C1 segment of cervical spinal cord (tissue), 14 donors: Measurements from ENCODE around the gene PPIL6.
A peak's percentile ranks its signal among the peaks of the same experiment; 100 is the strongest.

Source experiments
- DNase-seq, 14 donors: peaks; one replicate each; lab custom pipeline; 2025; lab: John Stamatoyannopoulos, UW

PPIL6 gene

DNA sequence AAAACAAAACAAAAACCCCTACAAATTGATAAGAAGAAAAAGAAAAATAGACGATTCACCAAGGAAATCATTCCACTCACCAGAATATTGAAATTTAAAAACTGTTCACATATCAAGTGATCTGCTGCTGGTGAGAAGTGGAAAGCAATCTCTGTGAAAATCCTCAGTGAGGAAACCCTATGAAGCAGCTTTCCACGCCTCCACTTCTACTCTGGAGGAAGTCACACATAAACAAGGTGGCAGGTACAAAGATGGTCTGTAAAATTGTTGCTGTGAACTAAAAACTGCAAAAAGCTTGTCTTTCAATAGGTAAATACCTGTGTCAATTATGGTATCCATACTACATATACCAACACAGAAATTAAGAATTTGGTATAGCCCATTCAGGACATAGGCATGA, 76.7 kb downstream of the PPIL6 start:
- no peak for DNase-seq

- no peak for DNase-seq
Observed at GRCh38 chr6:109362102-109362884, 78.1 kb downstream of the PPIL6 start.

GRCh38 chr6:109360791-109361190, 79.6 kb downstream of the PPIL6 start:
- no peak for DNase-seq

- no peak for DNase-seq
Observed at GRCh38 chr6:109360281-109360680, 80.1 kb downstream of the PPIL6 start.

DNA sequence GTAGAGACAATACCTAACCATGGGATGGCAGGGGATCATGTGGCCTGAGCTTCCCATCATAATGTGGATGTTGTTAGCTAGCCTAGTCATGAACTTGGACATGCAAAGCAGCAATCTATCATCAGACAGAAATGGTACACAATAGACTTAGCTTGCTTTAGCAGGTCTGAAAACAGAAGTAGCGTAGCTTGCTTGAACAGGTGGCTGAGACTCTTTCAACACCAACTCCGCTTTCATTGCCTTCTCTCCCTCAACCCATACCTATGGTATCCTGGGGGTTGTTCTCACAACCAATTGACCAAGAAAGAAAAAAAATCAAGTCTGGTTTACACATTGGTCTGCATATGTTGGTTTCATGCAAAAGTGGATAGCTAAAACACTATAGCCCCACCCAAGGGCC, 81.2 kb downstream of the PPIL6 start:
- DNase-seq: no peak

DNA sequence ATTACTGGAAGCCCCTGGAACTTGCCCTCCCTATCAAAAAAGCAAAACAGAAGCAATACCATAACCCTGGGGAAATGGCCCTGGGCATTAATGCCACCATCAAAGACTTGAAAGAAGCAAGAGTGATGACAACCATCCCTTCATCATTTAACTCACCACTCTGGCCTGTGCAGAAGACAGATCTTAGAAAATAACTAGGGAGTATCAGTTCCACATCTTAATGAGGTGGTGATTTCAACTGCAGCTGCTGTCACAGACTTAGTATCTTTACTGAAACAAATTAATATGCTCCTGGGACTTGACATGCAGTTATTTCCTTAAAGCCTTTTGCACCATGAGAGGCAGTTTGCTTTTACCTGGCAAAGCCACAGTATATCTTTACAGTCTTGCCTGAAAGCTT, 82.2 kb downstream of the PPIL6 start:
- no peak for DNase-seq

- DNase-seq: no peak
Observed at GRCh38 chr6:109356237-109356636, 84.2 kb downstream of the PPIL6 start.

- no peak for DNase-seq
Observed at GRCh38 chr6:109351231-109352130, 88.9 kb downstream of the PPIL6 start.

GRCh38 chr6:109349419-109349987, 90.9 kb downstream of the PPIL6 start:
- no peak for DNase-seq

DNA sequence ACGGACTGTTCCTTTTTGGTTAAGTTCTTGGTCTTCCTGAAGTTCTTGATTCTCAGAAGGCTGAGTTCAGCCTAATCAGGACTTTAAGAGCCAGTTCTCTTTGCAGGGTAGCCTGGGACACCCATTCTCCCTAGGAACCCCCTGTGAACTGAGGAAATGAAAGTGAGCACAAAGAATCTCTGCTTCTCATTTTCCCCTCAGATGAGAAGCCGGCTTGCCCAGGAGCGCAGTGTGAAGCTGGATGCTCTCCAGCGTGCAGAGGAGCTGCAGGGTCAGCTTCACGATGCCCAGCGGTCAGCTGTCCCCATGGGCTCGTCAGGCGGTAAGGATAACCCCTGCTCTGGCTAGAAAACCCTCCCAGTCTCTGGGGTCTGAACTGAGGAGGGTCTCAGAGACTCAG, 92.2 kb downstream of the PPIL6 start:
- DNase-seq: peak in 1 of 14 donors; percentile 6

- no peak for DNase-seq
Observed at GRCh38 chr6:109347779-109348178, 92.6 kb downstream of the PPIL6 start.

DNA sequence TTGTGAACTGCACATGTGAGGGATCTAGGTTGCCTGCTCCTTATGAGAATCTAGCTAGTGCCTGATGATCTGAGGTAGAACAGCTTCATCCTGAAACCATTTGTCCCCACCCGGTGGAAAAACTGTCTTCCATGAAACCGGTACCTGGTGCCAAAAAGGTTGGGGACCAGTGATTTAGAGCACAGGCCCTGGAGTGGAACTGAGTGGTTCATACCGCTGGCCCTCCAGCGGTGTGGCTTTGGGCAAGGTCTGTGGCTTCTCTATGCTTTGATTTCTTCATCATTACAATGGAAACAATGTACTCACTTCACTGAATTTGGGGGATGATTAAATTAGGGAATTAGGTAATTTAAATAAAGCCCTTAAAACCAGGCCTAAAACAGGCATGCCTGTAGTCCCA, 94.4 kb downstream of the PPIL6 start:
- no peak for DNase-seq

DNA sequence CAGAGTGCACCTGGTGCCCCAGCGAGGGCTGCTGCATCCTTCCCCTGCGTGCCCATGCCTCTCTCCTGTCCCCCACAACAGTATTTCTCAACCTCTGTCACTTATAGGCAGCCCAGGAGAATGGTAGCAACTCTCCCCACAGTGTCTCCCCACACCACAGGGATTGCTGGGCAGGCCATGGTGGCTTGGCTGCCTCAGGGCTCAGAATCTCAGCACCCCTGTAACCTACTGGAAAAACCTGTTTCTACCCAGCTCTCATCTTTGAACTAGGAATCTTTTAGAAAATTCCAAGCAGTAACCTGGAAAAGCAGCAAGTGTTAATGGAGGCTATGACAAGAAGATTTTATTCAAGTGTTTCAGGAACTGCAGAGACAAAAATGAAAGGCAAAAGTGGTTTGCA, 96.2 kb downstream of the PPIL6 start:
- DNase-seq: no peak

- no peak for DNase-seq
Observed at GRCh38 chr6:109343518-109343917, 96.9 kb downstream of the PPIL6 start.

- no peak for DNase-seq
Observed at GRCh38 chr6:109342911-109343310, 97.5 kb downstream of the PPIL6 start.

DNA sequence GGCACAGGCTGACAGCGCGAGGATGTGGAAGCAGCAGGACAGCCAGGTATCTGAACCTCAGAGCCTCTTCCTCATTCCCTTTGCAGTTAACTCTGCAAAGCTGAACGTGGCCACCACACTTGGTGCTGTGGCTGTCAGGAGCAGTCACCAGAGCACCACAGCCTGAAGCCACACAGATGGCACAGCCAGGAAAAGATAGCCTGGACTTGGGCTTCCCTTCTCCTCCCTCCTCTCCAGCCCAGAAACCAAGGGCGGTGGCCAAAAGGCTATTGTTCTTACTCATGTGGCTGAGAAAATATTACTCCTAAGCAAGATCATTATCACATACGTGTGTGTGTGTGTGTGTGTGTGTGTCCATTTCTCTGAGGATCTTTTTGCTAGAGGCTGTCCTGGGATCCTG, 97.9 kb downstream of the PPIL6 start:
- DNase-seq: no peak

GRCh38 chr6:109340811-109341210, 99.6 kb downstream of the PPIL6 start:
- DNase-seq: no peak
